GM21529 (cell line): ENCODE measurements around the gene NLRC5.
"Not testable (repeated sequence)": the region's sequence is repeated elsewhere in the genome, so short reads cannot be mapped to it uniquely, and the experiment has no call there.

Experiments used
- ATAC-seq: cut with Tn5 transposase; IDR thresholded peaks from one replicate; pipeline ENCODE4 v1.9.1; 2021; ENCODE audit not compliant: unreplicated experiment

NLRC5 gene

DNA sequence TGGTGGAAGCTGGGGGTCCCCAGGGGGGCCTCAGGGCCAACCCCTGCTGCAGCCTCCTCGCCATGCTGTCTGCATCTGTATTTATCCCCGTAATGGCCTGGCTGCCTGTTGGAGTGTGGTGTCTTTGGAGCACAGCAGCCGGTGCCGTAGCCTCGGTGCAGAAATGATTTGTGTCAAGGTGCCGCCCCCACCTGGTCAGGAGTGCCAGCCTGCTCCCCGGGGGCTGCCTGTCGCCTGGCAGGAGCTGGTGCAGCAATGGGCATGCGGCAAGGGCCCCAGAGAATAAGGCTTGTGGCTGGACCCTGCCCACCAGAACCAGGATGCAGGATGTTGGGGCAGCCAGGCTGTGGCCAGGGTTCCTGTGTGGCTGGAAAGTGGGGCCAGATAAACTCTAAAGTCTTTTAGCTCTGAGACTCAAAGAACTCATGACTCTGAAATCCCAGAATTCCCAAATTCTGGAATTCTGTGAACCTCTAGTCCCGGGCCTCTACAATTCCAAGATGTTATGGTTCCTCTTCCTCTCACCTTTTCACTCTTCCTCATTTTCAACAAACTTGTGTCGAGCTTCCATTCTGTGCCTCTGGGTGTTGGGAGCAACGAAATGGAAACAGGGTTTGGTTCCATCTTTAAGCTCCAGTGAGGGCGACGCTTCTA is 109.0 kb downstream of the NLRC5 start:
- ATAC-seq = no peak

DNA sequence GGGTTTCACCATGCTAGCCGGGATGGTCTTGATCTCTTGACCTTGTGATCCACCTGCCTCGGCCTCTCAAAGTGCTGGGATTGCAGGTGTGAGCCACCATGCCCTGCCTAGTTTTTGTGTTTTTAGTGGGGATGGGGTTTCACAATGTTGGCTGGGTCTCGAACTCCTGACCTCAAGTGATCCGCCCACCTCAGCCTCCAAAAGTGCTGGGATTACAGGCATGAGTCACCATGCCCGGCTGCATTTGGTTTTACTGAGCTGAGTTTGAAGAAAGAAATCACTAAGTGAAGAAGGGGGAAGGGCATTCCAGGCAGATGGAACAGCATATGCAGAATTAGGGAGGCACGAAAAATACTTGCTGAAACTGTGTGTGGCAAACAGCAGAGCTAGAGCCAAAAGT is 110.6 kb downstream of the NLRC5 start:
- not testable (repeated sequence) for ATAC-seq

DNA sequence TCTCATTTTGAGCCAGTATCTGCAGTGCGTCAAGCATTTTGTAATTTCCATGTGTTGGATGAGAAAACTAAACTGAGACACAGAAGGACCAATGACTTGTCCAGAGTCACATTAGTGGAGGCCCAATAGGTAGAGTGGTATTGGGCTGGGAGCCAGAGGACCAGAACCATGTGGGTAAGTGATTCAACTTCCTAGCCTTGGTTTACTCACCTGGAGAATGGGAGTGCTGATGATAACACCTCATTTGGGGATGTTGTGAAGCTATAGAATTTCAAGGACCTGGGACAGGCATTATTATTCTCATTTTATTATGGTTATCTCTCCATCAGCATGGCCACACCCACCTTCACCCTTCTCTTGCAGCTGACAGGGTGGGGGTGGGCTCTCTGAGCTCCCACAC is 111.1 kb downstream of the NLRC5 start:
- ATAC-seq = no peak

DNA sequence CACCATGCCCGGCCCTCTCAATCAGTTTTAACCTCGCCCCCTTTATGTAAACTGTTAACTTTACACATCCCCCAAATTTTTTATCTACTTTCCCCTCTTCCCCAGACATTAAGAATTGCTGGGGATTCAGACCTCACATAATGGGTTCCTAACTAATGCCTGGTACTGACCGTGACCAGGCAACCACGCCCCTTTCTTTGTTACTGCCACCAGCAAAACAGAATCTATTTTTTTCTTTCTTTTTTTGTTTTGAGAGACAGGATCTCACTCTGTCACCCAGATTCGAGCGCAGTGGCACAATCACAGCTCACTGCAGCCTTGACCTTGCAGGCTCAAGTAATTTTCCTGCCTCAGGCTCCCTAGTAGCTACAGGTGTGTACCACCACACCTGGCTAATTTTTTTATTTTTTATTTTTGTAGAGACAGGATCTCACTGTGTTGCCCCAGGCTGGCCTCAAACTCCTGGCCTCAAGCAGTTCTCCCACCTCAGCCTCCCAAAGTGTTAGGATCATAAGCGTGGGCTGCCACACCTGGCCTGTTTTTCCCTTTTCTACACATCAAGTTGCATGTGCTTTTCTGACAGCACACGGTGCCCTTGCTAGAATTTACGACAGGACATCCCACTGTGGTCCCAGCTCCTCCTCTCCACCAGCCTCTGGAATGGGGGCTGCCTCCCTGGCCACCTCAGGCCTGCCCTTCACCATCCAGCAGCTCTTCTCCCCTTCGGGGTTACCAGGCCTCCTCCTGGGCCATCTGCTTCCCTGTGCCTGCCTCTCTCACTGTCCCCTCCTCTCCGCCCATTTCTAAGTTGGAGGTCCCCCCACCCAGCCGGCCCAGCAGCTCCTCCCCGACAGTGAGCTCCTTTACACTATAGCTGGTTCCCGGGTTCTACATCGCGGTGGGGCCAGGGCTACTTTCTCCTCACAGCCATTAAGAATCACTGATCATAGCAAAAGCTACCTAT is 113.8 kb downstream of the NLRC5 start:
- no peak for ATAC-seq

DNA sequence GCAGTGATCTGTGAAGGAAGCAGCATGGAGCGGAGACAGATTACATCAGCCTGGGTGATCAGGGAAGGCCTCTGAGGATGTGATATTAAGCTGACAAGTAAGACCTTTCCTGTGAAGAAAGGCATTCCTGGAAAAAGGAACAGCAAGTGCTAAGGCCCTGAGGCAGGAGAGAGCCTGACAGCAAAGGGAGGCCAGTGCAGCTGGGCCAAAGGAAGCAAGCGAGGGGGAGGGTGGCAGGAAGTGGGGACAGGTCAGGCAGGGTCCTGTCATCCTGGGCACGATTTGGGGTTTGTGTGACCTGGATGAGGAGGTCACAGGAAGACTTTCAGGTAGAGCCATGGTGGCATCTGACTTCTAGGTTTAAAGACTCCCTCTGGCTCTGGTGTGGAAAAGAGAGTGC is 115.3 kb downstream of the NLRC5 start:
- ATAC-seq = no peak

DNA sequence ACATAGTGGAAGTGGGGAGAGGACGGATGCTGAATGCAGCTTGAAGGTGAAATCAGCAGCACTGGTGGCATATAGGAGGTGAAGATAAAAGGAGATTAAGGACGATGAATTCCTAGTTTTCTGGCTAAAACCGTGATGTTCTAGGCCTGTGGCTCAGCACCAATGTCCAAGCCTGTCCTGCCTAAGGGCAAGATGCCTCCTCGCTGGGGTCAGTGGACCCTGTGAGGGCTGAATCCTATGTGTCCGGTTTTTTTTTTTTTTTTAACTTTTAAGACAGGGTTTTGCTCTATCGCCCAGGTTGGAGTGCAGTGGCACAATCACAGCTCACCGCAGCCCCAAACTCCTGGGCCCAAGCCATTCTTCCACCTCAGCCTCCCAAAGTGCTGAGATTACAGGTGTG is 115.8 kb downstream of the NLRC5 start:
- ATAC-seq = no peak

DNA sequence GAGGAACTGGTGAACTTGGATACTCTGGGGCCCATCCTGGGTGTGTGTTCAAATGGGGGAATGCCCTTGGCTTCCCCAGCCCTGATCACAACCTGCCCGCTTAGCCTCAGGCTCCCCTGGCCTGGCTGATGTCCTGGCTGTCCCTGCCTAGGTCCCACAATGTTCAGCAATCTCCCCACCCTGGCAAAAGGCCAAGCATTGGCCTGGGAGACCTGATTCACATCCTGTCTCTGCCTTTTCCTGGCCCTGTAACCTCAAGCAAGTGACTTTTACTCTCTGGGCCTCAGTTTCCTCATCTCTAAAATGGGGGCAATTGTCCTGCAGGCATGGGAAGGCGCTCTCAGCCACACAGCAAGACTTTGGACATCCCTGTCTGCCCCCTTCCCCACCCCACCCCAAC is 117.4 kb downstream of the NLRC5 start:
- ATAC-seq = no peak

DNA sequence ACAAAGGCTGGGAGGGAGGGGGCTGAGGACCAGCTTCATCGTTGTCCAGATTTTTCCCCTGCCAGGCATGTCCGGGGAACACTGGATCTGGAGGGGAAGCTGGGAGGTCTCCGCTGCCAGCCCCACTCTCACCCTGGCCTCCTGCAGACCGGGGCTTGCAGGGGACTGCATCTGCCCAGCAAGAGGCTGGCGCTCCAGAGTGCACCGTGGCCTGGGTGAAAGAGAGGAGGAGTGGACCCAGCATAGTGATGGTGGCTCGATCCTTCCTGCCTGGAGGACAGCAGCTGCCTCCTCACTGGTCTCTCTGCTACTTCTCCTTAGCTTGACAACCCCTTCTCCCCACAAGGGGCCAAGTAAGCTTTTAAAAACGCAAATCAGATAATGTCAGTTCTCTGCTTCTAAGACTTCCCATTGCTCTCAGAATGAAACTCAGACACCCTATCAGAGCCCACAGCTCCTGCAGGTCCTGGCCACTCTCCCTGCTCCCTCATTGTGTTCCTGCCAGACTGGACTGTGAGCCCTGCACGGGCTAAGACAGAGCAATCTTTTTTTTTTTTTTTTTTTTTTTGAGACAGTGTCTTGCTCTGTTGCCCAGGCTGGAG is 118.1 kb downstream of the NLRC5 start:
- no peak for ATAC-seq

DNA sequence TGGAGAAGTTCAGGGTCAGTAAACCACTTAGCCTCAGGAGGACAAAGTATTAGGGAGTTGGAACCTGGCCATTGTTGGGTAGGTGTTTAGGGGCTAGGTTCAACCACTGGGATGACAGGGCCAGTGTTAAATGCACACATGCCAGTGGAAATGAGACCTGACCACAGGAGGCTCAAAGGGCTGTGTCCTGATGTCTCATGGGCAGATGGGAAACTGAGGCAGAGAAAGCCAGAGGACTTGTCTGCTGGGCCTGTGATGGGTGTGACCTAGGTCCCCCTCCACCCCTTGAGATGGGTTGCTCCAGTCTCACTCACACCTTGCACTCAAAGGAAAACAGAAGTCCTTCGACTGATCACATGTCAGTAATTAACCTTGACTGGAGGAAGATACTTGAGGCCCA is 119.1 kb downstream of the NLRC5 start:
- ATAC-seq = no peak

DNA sequence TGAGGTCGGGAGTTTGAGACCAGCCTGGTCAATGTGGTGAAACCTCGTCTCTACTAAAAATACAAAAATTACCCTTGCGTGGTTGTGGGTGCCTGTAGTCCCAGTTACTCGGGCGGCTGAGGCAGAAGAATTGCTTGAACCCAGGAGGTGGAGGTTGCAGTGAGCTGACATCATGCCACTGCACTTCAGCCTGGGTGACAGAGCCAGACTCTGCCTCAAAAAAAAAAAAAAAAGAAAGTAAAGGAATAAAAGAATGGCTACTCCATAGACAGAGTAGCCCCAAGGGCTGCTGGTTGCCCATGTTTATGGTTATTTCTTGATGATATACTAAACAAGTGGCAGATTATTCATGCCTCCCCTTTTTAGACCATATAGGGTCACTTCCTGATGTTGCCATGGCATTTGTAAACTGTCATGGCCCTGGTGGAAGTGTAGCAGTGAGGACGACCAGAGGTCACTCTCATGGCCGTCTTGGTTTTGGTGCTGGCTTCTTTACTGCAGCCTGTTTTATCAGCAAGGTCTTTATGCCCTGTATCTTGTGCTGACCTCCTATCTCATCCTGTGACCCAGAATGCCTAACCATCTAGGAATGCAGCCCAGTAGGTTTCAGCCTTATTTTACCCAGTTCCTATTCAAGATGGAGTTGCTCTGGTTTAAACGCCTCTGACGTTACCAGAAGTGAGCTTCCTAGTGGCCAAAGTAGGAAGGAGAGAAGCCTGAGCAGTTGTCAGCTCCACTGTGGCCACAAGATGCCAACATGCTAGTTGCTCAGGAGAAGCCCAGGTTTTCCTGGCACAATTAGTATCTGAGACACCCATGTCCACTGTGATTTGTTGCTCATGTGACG is 120.1 kb downstream of the NLRC5 start:
- ATAC-seq = not testable (repeated sequence)

DNA sequence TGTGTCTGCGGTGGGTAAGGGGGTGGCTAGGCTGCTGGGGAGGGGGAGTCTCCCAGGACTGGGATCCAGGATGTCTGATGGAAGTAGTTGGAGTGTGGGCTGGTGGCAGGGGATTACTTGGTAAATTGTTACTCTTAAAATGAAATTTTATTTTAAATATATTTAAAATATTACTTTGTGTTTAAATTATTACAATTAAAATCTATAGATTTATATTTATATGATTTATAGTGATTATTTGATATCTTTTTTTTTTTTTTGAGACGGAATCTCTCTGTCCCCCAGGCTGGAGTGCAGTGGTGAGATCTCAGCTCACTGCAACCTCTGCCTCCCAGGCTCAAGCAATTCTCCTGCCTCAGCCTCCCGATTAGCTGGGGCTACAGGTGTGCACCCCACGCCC is 121.6 kb downstream of the NLRC5 start:
- ATAC-seq = no peak

DNA sequence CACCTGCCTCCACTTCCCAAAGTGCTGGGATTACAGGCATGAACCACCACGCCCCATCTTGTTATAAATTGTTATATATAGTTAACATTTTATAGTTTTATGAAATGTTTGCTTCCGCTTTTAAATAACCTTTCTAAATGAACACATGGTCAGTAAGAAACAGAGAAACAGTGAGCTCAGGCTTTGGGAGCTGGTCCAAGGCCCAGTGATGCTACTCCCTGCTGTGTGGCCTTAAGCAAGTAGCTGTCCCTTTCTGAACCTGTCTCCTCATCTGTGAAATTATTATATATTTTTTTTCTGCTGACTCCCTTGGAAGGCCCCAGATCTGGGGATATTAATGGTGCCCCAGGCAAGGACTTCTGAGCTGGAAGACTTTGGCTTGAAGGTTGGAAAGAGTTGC is 122.1 kb downstream of the NLRC5 start:
- ATAC-seq = no peak

DNA sequence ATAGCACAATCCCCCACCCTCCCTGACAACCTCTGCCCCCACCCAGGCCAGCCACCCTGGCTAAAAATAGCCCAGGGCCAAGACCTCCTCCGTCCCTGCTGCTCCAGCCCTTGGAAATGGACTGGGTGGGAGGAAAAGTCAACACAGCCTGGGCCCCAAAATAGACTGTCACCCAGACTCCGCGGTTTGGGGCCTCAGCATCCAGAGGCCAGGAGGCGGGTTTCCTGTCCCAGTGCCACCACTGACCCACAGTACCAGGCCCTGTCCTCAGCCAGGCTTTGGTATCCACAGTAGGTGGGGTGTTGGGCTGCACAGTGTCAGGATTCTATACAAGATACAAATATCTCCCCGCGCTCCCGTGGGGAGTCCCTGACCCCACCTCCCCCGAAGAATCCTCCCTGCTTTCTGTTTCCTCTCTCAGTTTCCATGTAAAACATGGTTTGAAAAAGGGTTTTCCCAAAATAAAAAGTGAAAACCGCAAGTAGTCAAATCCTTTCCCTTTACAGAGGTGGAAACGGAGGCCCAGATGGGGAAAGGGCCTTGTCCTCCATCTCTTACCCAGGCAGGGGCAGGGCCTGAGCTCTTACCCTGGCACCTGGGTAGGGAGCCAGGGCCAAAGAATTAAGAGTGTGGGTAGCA is 123.2 kb downstream of the NLRC5 start:
- ATAC-seq = no peak

DNA sequence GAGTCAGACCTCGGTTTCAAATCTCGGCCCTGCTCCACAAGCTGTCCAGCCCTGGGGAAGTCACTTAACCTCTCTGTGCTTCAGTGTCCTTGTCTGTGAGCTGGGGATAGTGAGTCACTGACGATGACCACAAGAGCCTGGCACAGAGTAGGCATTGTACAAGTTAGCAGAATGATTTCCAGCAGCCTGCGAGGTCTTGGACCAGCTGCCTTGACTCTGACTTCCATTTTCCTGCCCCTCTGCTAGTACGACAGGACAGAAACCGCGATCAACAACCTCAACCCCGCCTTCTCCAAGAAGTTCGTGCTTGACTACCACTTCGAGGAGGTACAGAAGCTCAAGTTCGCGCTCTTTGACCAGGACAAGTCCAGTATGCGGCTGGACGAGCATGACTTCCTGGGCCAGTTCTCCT is 123.7 kb downstream of the NLRC5 start:
- ATAC-seq = no peak

DNA sequence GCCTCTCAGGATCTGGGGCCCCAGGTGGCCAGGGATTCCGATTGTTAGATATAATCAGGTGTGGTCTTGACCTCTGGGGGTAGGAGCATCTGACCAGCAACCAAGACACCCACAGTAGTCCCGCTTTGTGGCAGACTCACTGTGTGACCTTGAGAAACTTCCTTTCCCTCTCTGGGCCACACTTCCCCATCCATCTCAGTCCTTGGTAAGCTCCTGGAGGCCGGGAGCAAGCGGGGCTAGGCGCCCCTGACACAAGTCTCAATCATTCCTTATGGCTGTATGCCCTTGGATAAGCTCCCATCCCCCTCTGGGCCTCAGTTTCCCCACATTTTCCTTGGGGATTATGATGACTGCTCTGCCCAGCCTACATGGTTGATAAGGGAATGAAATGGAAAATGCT is 124.3 kb downstream of the NLRC5 start:
- no peak for ATAC-seq

DNA sequence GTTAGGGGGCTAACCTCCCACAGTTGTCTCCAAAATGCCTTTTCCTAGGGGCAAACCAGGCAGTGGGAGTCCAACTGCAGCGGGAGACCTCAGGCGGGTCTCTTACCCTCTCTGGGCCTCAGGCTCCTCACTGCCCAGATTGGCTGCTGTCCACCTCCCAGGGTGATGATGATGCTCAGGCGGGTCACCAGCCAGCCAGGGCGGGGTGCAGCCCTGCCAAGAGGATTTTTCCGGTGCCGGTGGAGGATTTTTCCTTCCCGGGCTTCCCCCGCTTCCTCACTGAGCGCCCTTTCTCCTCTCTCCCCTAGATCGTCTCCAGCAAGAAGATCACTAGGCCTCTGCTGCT is 125.8 kb downstream of the NLRC5 start:
- no peak for ATAC-seq

DNA sequence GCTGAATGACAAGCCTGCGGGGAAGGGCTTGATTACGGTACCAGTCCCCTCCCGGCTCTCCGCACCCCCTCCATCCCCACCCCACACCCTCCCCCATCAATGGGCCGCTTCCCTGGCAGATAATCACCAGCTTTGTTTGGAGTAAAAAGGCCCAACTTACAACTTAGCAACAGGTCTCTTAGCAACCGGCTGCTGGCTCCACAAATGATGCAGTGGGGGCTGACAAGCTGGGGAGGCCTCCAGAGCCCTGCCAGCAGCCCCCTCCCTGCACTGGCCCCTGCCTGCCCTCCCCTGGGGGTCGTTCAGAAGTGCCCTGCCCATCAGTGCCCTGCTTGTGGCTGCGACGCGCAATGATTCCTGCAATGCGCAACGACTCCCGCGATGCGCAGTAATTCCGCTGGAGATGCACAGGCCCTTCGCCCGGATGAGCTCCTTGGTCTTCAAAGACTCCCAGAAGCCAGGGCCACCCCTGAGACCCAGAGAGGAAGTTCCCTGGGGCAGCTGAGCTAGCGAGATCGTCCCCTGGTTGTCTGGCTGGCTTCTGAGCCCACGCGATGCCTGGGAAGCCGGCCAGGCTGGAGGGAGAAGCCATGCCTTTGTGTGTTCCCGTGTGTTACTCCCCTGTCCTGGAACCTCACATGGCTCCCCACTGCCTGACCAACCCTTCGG is 126.3 kb downstream of the NLRC5 start:
- no peak for ATAC-seq

DNA sequence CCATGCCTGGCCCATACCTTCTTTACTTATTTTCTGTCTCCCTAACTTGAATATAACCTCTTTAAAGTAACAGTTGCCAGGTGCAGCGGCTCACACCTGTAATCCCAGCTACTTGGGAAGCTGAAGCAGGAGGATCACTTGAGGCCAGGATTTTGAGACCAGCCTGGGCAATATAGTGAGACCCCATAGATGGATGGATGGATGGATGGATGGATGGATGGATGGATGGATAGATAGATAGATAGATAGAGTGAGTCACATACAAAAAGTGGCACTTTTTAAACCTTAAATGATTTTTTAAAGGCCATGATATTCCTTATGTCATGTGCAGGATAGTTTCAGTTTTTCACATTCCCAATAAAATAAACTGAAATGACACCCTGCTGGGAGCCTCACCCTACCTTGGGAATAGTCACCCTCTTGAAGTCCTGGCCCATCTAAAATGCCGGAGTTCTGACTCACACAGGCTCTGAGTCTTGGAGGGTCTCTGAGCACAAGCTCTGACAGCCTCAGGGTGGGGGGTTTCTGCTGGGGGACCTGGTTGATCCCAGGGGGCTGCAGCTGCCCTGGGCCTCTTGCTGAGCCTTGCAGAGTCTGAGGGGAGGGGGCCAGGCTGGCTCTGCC is 129.2 kb downstream of the NLRC5 start:
- no peak for ATAC-seq

DNA sequence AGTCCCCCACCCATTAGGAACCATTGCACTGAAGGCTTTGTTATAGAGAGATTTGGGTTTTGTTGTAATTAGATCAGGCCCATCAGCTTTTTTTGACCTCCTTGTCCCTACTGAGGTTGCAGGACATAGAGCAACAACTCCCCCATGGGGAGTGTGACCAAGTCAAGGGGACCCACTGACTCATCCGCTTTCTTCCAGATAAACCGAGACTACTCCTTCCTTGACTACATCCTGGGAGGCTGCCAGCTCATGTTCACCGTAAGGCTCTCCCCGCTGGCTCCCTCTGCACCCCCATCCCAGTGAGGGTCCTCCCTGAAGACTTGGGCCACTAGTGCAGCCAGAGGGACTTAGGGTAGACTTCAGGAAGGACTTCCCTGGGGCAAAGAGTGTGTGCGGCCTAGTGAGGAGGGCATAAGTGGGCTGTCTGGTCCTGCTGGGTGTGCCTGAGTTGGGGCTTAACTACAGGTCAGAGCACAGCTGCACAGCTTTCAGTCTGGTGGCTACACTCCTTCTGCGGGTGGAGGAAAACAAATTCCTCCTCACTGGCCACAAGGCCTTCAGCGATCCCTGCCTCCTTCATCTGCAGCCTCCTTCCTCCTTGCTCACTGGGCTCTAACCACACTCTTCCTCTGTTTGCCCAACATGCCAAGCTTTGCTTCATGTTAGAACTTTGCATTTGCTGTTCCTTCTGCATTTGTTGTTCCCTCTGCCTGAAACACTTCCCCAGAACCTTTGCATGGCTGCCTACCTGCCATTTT is 134.0 kb downstream of the NLRC5 start:
- ATAC-seq = no peak
